ENCODE measurements around the gene TAMALIN.

TAMALIN gene

DNA sequence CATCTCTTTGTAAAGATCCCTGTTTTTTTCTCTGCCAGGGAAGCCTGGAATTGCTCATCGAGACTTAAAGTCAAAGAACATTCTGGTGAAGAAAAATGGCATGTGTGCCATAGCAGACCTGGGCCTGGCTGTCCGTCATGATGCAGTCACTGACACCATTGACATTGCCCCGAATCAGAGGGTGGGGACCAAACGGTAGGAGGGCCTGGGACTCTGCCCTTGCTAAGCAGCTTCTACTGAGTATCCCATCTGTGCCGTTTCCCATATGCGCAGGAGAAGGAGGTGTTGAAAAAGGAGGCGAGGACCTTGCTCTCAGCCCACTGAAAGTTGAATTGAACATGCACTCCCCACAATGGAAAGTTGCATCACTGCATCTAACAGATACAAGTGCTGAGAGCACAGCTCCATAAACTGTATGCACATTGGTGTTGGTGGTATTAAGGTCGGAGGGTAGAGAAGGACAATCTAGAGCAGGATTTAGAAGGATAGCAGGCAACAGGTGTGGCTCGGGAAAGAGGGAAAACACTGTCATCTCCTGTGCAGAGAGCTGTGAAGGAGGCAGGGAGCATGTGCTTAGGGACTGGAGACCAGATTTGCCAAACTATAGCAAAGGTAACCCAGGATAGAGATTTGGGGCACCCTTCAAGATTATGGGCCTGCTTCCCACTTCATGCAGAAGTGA is 21.5 kb upstream of the TAMALIN start:
- no peak for DNase-seq

DNA sequence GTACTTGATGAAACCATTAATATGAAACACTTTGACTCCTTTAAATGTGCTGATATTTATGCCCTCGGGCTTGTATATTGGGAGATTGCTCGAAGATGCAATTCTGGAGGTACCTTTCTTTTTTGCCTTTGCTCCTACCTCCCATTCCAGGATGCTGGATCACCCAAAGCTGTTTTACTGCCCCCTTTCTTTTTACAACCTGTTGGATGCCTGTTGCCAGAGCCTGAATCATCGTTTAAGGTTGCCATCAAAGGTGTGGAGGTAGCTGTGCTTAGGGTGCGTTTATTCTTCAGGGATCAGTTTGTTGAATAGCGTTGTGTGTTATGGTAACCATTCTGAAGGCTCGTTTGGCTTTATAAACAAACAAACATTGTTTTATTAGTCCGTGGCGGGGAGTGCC is 19.9 kb upstream of the TAMALIN start:
- no peak for DNase-seq

DNA sequence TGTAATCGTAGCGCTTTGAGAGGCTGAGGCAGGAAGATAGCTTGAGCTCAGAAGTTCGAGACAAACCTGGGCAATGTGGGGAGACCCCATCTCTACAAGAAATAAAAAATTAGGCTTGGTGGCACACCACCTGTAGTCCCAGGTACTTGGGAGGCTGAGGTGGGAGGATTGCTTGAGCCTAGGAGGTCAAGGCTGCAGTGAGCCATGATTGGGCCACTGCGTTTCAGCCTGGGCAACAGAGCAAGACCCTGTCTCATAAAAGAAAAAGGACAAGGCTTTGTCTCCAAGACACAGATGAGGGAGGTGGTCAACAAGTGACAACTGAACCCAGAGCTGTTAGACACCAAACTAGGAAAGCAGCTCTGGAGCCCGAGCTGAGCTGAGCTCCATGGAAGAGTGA is 14.5 kb upstream of the TAMALIN start:
- no peak for DNase-seq

DNA sequence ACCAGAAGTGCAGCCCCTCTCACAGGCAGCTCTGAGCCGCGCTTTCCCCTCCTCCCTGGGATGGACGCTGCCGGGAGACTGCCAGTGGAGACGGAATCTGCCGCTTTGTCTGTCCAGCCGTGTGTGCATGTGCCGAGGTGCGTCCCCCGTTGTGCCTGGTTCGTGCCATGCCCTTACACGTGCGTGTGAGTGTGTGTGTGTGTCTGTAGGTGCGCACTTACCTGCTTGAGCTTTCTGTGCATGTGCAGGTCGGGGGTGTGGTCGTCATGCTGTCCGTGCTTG is 12.3 kb upstream of the TAMALIN start:
- DNase-seq, result no peak

DNA sequence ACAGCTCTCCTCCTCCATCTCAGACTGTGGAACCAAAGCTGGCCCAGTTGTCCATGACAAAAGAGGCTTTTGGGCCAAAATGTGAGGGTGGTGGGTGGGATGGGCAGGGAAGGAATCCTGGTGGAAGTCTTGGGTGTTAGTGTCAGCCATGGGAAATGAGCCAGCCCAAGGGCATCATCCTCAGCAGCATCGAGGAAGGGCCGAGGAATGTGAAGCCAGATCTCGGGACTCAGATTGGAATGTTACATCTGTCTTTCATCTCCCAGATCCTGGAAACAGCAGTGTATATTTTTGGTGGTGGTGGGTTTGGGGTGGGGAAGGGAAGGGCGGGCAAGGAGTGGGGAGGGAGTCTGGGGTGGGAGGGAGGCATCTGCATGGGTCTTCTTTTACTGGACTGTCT is 11.8 kb upstream of the TAMALIN start:
- no peak for DNase-seq

DNA sequence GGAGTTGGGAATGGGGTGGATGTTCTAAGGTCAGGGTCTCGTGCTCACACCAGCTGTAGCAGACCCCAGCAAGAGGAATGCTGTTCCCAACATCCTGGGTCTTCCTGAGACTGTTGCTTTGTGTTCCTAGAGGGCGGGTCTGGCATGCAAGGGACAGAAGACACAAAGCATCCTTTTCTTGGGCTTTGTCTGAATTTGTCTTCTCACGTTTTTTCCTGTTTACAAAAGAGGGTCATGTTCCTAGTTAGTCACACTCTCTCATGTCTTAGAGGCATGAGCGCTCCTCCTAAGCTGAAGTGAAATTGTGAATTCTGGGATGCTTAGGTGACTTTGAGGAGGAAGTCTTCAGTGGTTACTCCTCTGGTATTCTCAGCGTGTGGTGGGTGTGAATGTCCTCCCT is 9.6 kb upstream of the TAMALIN start:
- DNase-seq, result no peak

DNA sequence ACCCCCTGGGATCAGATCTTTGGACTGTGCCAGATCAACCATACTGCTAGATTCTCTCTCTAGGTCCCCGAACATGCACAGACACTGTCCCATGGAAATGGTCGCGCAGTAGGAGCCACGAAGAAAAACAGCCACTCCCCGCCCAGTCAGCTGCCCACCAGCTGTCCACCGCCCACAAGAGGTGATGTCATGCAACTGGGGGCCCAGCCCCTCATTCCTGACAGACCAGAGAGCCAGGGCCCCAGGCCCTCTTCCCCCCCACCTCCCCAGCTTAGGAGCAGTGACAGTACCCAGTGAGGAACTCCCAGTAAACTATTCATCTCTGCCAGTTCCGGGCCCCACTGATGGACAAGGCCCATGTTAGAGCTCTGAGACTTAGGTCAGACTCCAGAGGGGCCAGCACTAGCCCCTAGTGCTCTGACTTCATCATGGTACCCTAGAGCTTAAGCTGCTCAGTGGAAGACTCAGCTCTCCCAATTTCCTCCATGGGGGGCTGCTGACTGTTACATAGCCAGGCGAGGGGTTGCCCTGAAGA is 3.7 kb upstream of the TAMALIN start:
- no peak for DNase-seq

DNA sequence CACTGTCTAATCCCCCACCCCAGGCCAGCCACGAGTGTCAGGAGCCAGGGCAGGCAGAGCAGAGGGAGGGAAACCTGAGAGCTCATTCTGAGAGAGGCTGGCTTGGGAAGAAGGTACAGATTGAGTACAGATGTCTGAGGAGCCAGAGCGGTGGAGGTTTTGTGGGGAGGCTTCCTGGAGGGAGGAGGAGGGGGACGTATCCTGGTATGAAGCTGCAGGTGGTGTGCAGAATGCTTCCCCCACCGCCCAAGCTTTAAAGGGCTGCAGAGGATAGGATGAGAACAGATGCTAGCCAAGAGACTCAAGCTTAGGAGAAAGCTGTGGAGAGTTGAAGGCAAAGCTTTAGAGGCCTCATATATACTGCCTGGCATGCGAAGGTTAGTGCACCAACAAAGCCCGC is 3.2 kb upstream of the TAMALIN start:
- DNase-seq, result no peak

DNA sequence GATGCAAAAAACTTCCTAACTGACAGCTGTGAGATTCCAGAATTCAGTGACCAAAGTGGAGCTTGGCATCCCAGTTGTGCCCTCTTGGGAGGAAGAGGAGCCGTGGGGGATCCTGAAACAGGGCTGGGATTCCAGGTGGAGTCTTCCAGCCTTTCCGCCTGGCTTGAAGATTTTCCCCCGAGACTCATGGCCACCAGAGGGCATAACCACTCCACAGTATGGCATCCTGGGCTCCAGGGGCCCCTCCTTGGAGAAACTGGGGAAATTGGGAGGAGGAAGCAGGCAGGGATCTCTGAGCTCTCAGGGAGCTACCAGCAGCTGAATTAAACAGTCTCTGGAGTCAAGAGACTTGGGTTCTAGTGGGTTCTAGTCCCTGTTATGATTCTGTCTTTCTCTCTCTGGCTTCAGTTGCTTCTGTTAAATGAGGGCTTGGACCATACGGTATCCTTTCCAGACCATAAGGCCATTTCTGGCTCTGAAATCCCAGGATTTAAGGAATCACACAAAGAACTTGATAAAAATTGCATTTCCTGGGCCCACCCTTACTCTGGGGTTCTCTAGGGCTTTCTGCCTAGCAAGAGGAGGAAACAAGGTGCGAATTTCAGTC is 2.6 kb upstream of the TAMALIN start:
- DNase-seq, result no peak

DNA sequence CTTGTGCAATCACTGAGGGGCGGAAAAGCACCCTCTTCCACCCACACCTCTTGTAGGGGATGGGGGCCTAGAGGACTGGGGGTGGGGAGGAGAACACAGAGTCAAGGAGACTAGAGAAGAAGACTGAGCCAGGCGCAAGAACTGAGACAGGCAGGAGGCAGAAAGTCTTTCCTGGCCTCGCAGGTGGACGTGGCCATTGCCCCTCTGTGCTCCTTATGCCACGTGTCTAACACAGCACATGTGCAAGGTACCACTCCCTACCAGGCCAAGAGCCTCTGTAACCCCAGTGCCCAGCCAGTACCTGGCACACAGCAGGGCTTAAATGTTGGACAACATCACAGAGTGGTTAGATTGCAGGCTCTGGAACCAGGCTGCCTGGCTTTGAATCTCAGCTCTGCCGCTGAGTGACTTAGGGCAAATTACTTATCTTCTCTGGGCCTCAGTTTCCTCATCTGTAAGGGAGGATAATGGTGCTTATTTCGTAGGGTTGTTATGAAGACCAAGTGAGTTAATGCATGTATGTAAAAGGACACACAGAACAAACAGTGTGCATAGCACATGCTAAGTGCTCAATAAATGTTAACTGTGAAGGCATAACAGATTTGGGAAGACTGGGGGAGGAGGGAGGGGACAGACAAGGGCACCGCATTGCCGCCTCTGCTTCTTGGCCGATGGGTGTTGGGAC is 1.4 kb upstream of the TAMALIN start:
- DNase-seq, result no peak

DNA sequence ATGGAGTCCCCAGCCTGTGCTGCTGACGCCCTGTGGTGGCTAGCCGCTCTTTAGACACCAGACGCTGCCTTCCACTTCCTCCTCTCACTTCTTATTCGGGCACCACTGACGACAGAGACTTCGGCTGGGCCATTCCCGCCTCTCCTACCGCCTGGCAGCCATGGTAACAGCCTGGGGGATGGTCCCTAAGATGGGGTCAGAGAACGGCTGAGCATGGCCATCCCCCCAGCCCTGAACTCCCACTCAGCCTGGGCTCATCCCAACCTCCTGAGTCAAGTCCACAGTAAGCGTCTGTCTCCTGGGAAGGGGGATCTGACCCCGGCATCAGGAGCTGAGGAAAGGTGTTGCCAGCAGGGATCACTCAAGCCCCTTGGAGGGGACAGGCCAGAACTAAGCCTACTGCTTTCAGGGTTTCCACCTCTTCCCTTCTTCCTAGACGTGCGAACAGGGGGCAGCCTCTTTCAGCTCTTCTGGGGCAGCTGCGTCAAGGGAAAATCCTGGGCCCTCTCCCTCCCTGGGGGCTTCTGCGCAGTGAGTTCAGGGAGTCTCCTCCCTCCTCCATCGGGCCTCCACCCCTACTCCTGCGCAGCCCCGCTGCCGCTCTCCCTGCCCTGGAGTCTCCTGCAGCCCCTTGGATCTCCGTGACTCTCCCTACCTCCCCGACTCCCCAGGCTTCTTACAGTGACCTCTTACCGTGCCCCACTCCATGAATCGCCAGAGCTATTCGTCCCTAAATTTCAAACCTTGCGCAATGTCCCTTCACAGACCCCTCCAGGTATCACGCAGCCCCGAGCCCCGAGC is 643 bp upstream of the TAMALIN start:
- DNase-seq, result no peak

DNA sequence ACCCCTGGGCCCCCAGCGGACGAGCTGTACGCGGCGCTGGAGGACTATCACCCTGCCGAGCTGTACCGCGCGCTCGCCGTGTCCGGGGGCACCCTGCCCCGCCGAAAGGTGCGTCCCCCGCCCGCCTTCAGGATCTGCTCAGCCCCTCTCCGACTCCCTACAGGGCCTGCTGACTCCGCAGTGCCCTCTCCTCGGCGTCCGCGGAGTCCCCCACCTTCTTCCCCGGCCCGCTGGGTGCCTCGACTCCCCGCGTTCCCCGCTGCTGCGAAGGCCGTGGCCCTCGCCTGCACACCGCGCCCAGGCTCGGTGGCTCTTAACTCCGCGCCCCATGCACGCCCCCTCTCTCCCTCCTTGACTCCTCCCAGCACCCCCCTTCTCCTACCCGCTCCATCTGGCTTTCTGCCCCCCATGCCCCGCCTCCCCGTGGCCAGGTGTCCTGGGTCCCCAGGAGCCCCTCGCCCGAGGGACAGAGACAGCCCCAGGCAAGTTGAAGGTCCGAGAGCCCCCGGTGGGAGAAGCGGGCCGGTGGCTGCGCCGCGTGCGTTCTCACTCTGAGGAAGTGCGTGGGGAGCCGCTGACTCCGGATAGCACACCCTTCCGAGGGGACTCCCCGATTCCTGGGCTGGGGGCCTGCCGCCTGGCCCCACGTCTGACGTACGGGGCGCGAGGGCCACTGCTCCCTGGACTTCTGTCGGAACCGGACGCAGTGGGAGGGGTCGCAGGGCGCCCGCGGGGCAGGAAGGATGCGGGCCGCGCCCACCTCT is 594 bp downstream of the TAMALIN start:
- peak; percentile 50 for DNase-seq

DNA sequence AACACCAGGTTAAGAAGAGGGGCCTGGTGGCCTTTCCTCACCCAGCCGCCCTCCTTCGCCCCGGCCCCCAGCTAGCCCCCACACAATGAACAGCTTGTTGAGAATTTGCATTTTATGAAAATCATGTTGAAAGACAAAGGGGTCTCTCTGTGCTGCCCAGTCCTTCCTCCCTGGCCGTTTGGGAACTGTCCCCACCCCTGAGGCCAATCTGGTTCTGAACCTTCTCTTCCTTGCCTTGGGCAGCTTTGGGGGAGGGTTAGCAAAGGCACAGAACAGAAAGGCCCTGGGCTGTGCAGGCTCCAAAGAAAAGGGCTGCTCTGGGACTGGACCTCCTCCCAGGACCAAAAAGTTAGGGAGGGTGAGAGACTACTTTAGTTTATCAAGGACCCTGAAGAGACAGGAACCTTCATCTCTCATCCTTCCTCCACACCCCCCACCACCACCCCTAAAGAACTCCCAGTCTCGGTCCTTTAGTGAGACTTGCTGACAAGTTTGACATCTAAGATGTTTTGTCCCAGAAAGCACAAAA is 1.3 kb downstream of the TAMALIN start:
- DNase-seq, result no peak

DNA sequence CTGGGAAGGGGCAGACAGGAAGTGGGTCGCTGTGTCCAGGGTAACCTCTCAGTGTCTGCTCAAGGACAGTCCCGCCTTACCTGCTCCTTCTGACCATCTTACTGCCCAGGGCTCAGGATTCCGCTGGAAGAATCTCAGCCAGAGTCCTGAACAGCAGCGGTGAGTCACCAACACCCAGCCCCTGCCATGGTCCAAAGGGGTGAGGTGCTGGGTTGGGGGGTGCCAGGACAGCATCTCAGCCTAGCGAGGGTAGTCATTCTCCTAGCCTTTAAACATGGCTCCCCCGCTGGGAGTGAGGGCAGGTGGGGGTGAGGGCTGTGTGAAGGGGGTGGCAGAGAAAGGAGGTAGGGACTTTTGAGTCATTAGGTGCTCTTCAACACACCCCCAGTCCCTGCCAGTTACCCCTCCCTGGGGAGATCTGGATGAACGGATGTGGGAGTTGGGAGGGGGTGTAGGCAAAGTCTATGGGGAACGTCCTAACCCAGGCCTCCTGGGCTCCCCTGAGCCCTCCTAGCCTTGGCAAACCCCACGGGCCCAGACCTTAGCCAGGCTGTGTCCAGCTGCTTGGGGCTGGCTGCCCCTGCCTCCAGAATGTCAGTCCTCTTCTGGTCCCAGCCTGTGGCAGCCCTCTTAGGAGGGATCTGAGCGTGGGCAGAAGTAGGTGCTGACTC is 2.5 kb downstream of the TAMALIN start:
- DNase-seq, result no peak

DNA sequence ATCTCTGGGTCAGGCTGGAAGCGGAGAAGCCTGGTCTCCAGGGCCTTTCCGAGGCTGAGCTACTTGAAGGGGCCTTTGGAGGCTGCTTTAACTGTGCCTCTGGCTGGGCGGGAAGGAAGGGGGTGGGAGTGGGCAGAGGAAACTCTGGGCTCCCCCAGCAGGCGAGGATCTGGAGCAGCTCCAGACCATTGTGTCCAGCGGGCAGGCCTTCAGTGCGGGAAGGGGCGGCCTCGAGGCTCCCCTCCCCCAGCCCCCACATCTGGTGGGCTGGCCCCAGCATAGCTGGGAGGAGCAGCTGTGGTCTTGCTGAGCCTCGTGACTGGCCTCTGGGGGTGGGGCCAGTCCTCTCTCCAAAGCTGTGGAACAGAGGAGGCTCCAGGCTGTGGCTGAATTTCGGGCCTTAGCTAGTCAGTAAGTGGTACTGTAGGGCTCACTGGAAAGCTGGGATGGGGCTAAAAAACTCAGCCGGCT is 3.4 kb downstream of the TAMALIN start:
- DNase-seq, result no peak

DNA sequence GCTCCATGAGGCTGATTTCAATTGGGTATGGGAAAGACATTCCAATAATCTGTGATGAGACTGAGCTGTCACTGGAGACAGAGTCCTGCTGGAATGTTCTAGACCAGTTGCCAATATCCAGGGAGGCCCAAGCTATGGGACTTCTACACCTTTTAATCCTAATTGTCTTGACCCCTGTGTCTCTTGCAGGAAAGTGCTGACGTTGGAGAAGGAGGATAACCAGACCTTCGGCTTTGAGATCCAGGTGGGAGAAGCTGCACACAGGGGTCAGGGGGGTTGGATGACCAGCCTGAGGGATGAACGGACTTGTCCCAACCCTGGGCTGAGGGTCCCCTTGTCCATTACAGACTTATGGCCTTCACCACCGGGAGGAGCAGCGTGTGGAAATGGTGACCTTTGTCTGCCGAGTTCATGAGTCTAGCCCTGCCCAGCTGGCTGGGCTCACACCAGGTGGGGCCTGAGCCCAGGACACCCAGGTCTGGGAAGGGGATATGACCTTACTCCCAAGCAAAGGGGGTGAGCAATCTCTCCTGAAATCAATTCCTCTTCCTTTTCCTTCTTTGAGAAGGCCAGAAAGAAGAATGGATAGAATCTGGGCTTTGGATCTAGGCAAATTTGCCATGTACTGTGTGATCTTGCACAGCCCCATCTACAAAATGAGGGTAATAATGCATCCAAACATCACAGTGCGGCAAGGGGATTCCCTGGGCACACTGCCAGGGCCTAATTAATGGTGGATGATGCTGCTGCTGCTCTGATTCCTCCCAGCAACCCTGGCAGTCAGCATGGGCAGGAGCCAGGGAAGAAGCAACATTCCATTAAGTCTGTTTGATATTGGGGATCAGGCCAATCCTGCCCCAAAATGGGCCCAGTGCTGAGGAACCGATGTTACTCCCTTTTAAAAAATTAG is 4.2 kb downstream of the TAMALIN start:
- DNase-seq, result no peak

DNA sequence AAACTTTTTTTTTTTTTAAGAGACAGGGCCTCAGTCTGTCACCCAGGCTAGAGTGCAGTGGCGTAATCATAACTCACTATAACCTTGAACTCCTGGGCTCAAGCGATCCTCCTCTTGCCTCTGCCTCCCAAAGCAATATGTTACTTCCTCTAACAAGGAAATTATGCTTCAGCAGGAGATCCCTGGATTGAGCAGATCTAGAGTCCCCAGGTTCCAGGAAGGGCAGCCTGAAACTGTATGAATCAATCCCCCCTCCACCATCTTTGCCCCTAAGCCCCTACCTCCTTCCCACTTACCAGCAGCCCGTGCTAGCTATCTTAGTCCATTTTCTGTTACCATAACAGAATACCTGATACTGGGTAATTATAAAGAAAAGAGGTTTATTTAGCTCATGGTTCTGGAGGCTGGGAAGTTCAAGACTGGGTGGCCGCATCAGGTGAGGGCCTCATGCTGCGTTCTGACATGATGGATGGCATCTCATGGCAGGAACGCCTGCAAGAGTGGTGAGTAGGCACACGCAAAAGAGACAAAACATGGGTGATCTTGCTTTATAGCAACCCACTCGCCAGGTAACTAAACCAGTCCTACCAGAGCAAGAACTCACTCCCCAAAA is 5.0 kb downstream of the TAMALIN start:
- no peak for DNase-seq

DNA sequence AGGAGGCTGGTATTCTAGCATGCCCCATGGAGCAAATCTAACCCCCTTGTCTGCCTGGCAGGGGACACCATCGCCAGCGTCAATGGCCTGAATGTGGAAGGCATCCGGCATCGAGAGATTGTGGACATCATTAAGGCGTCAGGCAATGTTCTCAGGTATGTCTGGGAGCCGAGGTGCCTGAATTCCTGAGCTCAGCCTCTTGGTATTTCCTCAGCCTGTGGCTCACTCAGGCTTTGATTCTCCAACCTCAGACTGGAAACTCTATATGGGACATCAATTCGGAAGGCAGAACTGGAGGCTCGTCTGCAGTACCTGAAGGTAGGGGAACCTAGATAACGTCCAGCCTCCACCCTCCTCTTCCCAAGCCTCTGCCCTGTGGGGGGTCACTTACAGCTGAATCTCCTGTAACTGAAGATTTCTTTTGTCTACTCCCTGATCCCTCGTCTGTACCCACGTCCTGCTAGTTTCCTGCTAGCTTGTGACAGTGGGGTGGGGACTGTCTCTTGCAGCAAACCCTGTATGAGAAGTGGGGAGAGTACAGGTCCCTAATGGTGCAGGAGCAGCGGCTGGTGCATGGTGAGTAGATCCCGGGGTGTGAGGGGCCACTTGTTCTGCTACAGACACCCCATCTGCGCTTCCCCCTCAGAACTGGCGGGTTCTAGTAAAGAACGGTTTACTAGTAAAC is 7.0 kb downstream of the TAMALIN start:
- DNase-seq, result no peak
